ENCODE results near the gene ISCU.
A peak's percentile ranks its signal among the peaks of the same experiment; 100 is the strongest.

Gene ISCU

GRCh38 chr12:108562348-108563135 is at the start of gene ISCU:
Gene ISCU, plus strand, starts transcription at chr12:108562596. Its CDS starts 27 bp downstream, at chr12:108562623.
- peak; percentile 99 to 100 for DNase-seq

DNA sequence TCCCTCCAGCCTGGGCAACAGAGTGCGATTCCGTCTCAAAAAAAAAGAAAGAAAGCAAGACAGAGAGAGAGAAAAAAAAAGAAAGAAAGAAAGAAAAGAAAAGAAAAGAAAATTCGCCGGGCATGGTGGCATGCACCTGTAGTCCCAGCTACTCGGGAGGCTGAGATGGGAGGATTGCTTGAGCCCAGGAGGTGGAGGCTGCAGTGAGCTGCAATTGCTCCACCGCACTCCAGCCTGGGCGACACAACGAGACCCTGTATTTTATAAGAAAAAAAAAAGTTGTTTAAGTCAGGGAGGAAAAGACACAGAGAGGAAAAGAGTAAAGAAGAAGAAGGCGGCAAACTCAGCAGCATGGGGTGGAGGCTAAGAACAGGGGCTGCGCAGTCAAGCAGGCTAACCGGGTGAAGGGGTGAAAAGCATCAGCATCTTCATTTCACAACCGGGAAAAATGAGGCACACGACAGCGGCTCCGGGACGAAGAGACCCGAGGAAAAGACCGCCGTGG is 47.9 kb upstream of the ISCU start:
- no peak for DNase-seq

DNA sequence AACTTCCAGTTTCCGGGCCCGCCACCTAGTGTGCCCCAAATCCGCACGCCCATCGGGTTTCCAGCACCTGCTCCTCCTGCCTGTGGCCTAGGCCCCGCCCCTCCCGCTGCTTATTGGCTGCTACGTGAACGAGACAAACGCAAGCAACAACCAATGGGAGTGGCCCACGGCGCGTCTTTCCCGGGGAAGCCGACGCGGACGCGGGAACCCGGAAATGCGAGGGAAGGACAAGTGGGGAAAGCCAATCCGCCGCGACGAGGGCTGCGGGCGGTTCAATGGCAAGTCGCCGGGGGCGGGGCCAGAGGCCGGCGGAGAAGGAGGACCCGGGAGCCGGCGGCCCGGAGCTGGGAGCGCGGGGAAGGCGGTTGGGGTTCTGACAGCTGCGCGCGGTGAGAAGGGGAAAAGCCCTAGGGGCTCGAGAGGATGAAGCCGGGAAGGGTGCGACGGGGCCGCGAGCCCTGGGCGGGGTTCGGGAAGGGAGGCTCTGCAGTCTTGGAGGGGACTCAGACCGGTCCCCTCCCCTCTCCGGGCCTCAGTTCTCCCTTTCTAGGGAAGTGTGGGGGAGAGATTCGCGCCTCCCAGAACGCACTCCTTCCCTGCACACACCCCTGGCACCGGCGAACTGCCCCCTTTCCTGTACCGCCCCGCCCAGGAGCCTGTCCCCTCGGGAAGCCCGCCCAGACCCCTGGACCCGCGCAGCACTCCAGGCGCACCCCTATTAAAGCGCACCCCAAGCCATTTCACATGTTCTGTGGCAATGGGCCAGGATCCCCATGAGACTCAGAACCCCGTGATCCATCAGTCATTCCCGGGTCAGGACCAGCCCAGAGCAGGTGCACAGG is 47.2 kb upstream of the ISCU start, which contains the start of gene FICD:
FICD (plus strand) TSS at position 305 of the 842 bp plus-strand sequence. CDS start 1,696 bp downstream, outside the sequence.
- DNase-seq = peak; percentile 99

DNA sequence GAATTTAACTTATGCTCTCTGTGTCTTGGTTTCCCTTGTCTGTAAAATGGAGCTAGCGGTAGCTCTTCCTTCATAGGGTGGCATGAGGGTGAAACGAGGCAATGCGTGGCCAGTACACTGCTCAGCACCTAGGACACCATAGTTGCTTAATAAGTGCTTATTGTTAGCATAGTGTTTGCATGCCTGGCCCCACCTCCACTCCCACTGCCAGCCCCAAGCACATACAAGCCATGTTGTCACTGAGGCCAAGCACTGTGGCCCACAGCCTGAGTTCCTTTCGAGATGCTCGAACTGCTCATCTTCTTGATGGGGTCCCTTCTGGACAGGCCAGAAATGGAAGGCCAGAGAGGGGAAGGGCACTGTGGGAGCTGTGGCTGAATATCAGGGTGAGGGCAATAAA is 46.5 kb upstream of the ISCU start:
- no peak for DNase-seq

DNA sequence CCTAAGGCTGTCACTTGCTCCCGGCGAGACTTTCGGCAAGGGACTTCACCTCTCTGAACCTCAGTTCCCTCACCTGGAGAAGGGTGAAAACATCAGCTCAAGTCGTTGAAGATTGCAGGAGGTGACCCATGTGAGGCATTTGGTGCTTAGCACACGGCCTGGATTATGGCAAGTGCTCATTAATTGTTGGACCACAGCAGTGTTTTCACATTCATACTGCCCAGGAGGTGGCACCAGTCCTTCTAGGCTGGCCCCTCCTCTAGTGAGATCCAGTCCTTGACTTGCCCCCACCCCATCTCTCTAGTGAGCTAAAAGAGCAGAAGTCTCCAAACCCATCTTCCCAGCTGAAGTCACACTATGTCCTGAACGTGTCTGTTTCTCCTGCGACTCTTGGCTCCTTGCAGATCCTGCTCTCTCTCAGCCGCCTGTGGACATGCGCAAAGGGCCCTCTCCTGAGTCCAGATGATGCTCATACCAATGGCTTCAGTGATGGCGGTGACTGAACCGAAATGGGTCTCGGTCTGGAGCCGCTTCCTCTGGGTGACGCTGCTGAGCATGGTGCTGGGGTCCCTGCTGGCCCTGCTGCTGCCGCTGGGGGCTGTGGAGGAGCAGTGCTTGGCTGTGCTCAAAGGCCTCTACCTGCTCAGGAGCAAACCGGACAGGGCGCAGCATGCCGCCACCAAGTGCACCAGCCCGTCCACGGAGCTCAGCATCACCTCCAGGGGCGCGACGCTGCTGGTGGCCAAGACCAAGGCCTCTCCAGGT is 45.7 kb upstream of the ISCU start:
- DNase-seq = no peak

DNA sequence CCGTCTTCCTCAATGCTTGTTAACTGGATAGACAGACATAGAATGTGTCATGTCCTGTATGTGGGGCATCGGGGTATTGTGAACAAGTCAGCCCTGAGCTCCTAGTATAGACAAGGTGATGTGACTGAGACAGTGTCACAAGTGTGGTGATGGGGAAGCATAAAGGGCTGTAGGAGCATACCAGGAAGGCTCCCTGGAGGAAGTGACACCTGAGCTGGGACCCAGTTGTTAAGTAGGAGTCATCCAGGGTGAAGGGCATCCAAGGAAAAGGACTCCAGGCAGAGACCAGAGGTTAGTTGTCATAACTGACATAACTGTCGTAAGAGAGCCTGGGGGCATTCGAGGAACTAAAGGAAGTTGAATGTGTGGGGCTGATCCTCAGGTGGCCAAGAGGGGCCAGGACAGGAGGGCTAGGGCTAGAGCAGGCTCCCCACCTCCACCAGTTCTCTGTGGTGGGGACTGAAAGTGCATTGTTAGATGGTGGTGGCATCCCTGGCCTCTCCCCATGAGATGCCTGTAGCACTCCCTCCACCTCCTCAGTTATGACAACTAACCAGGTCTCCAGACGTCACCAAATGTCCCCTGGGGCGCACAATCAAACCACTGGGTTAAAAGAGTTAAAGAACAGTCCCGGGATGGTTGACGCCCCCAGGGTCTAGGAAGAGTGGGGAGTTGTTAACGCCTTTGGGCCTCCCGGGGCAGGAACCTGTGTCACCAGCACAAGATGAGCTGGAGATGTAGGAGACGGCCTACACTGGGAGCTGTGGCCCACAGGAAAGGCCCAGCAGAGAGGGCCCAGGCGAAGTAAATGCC is 44.9 kb upstream of the ISCU start:
- DNase-seq = no peak

DNA sequence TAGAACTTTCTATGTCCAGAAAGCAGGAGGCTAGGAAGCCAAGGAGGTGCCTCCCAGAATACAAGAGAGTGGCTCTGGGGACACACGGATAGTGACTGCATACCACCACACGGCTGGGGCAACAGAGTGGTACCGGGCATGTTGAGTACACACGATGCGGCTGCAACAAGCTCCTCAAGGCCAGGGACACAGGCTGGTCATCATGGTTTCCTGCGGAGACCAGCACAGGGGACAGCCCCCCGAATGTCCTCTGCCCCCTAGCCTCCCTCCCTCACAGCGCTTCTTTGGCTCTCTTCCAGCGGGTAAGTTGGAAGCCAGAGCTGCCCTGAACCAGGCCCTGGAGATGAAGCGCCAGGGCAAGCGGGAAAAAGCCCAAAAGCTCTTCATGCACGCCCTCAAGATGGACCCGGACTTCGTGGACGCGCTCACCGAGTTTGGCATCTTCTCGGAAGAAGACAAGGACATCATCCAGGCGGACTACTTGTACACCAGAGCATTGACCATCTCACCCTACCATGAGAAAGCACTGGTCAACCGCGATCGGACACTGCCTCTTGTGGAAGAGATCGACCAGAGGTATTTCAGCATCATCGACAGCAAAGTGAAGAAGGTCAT is 44.2 kb upstream of the ISCU start:
- DNase-seq = no peak

GRCh38 chr12:108518716-108519496 is 43.5 kb upstream of the ISCU start:
- DNase-seq = no peak

- DNase-seq = no peak
Measured at GRCh38 chr12:108519558-108519957, 42.8 kb upstream of the ISCU start.

DNA sequence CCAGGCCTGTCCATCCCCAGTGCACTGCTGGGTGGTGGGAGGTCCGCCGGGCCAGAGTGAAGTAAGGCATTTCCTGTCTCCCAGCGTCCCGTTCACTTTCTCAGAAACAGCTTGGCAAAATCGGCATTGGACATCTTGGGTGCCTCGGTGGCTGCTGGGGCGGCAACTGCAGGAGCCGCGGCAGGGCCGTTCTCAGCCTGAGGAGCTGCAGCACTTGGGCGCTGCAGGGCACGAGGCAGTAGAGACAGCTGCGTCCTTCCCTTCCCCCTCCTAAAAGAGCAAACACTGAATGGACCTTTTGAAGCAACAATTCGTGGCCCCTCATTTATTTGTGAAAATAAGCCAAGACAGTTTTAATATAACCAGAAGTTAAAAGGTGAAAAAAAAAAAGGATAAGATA is 39.0 kb upstream of the ISCU start:
- no peak for DNase-seq

DNA sequence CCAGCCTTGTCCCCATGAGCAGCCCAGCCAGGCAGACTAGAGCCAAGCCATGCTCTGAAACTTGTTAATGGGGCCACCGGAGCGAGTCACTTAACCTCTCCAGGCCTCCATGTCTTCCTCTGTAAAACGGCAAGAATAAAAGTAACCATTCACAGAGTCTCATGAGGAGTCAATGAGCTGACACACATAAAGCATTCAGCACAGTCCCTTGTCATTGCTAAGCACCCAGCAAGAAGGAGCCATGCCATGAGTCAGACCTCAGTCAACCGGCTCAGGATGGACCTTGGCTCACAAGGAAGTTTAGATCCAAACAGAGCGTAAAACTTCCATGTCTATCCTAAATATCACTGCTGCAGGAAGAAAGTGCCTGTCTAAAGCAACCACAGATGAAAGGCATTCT is 36.7 kb upstream of the ISCU start:
- no peak for DNase-seq

DNA sequence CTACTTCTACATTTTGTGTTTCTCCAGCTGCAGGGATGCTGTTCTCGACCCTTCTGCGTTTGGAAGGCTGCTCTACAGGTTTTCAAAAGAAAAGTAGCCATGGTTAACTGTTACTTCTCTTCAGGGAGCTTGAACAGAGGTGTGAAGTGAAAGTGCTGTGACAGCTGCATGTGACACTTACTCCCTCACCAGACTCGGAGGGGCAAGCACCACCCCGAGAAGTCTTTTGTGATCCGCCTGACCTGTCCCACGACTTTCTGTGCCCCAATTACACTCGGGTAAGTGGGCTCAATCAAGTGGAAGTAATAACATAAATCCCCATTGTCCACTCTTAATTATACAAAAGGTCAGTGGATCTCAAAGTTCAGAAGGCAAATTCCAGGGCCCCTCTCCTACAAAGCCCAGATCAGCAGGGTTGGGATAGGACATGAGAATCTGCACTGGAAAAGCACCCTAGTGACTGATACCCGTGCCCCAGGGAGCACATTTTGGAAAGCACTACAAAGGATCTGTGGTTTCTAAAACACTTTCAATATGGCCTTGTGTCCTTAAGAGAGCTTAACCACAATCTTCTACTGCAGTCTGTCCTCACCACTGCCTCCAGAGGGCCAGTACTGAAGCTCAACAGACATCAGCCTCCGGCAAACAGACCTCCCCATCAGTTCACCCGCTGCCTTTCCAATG is 35.8 kb upstream of the ISCU start:
- no peak for DNase-seq

DNA sequence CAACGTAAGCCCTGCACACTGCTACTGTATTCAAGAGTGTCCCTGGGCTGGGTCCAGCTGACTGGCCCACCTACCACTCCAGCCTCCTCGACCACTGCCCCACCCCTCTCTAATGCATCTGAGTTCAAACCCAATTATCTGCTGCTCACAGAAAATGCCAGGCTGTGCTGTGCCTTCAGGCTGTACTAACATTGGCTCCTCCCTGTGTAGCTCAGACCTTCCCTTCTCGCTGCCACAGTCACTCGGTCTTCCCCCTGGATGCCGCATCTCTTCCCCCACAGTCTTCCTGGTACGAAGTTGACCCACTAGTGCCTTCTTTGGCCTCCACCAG is 35.3 kb upstream of the ISCU start:
- DNase-seq = no peak

DNA sequence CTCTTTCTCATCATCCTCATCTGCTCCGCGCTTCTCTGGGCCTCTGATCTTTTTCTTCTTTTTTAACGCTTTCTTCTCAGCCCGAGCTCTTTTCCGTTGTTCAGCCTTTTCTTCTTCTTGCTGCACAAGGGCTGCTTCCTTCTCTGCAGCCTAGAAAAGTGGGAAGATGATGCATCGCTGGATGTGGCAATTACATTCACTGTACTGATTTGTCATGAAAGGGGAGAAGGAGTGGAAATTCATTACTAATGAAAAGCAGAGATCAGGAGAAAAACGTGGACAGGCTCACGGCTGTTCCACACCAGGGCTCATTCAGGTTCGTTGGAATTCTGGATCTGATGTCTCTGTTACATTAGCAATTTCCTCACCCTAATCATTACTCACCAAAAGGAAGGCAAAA is 32.2 kb upstream of the ISCU start:
- DNase-seq = no peak

DNA sequence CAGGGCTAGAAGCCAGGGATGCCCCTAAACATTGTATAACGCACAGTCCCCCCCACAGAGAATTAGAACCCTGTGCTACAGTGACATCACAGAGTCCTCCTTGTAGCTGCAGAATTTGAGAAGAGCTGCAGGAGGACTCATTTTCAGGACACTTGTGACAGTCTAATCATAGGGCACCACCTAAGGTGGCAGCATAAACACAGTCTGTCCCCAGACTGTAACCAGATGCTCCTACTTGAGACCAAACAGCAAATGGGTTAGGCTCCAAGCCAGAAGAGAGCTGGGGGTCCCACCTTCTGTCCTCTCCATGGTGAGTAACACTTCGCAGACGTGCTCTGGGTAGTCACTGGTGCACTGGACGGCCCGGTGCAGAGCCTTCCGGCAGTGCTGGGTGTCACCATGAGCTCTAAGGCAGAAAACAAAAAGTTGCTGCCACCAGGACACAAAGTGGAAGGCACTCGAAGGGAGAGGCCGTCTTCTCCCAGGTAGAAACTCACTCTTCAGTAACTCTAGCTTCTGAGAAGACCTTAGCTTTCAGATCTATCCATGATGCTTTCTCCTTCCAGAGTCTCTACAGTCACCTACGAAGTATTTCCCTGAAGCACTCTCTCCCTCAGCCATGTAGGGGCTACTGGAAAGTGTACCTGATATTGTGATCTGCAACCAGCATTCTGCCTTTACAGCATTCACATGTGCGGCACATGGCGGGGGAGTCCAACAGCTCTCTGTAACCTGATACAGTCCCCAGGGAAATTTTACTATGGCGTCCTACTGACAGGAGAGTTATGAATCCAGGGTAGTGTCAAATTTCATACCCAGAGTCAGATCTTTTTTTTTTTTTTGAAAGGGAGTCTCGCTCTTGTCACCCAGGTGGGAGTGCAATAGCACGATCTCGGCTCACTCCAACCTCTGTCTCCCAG is 30.2 kb upstream of the ISCU start:
- no peak for DNase-seq

- DNase-seq = no peak
Measured at GRCh38 chr12:108538146-108538545, 24.2 kb upstream of the ISCU start.

DNA sequence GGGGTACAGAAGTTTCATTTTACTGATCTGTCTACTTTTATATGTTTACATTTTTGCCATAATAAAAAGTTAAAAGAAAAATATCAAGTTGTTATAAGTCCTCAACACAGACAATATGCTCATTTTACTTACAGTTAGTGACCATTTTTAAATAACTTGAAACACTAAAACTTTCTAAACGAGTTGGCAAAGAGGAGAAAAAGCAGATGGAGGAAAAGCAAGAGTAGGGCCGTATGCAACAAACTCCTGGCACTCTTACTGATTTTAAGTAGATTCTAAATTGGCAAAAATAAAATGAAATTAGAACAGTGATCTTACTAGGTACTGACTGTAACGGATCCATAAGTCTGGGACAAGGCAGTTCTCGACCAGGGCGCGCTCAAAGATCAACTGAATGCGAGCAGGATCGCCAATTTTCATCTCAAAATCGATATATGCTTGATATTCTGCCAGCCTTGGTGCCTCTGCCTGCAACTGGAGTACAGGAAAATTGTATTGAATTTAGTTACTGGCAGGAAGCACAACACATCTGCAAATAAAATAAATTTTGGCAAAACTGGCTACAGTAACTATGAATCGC is 23.7 kb upstream of the ISCU start:
- DNase-seq = no peak

- DNase-seq = no peak
Measured at GRCh38 chr12:108542320-108542719, 20.1 kb upstream of the ISCU start.

- DNase-seq = no peak
Measured at GRCh38 chr12:108543652-108544051, 18.7 kb upstream of the ISCU start.
